ENCODE results near the gene COMMD7. TPM values are rescaled to one million over a fixed set of nuclear protein-coding genes. Genes with fewer than 3 reads are reported as not detected.

The COMMD7 gene
- polyA plus RNA-seq, 1 donor from 2014 or later: 35.6 TPM

DNA sequence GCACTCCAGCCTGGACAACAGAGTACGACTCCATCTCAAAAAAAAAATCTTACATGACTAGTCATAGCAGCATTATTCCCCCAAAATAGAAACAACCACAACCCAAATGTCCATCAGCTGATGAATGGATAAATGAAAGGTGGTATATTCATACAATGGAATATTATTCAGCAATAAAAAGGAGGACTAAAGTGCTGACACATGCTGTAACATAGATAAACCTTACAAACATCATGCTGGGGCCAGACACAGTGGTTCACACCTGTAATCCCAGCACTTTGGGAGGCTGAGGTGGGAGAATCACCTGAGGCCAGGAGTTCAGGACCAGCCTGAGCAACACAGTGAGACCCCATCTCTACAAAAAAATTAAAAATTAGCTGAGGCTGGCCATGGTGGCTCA lies 86.4 kb downstream of the COMMD7 start:
- Histone ChIP-seq H3K27me3 (ENCODE audit: insufficient read depth, low read depth, low read length) (no peaks in the 10 kb centered on the region), H3K4me2 (ENCODE audit: low read length) (no peak overlapping the region), H3K36me3 (ENCODE audit: insufficient read depth, low read length) (no peaks in the 10 kb centered on the region), H3K4me3 (ENCODE audit: low read length) (no peak overlapping the region), H3K79me2 (replicated peaks; ENCODE audit: insufficient read depth, low read length) (no peaks in the 10 kb centered on the region), H2AFZ (ENCODE audit: low read depth, low read length) (no peak overlapping the region), H3K9me2 (ENCODE audit: insufficient read depth, low read length) (no peaks in the 10 kb centered on the region), H3F3A (ENCODE audit: insufficient read depth, low read length, poor library complexity, severe bottlenecking) (no peaks in the 10 kb centered on the region), H3K9me3 (ENCODE audit: low read length) (no peaks in the 10 kb centered on the region), H3K27ac (ENCODE audit: low read length) (no peak overlapping the region), H4K20me1 (ENCODE audit: insufficient read depth) (no peaks in the 10 kb centered on the region), H3K9ac (ENCODE audit: low read length) (no peak overlapping the region)
- TF ChIP-seq POLR2AphosphoS5 (IDR thresholded peaks at IDR 0.05): no peak
- TF ChIP-seq EZH2 (IDR thresholded peaks at IDR 0.05; ENCODE audit: borderline replicate concordance, insufficient read depth, low read length, poor library complexity, severe bottlenecking): no peak

DNA sequence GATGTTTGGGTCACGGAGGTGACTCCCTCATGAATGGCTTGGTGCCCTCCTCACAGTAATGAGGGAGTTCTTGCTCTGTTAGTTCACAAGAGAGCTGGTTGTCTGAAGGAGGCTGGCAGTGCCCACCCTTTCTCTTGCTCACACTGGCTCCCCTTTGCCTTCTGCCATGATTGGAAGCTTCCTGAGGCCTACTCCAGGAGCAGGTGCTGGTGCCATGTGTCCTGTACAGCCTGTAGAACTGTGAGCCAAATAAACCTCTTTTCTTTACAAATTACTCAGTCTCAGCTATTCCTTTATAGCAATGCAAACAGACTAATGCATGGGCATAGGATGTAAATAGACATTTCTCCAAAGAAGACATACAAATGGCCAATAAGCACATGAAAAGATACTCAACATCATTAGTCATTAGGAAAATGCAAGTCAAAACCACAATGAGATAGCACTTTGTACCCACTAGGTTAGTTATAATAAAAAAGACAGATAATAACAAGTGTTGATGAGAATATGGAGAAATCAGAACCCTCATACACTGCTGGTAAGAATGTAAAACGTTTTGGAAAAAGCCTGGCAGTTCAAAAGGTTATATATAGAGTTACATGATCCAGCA lies 87.3 kb downstream of the COMMD7 start:
- Histone ChIP-seq H3K36me3 (ENCODE audit: insufficient read depth, low read length) (no peaks in the 10 kb centered on the region), H3K79me2 (replicated peaks; ENCODE audit: insufficient read depth, low read length) (no peaks in the 10 kb centered on the region), H3F3A (ENCODE audit: insufficient read depth, low read length, poor library complexity, severe bottlenecking) (no peaks in the 10 kb centered on the region), H3K27me3 (ENCODE audit: insufficient read depth, low read depth, low read length) (no peaks in the 10 kb centered on the region), H3K9me3 (ENCODE audit: low read length) (no peaks in the 10 kb centered on the region), H2AFZ (ENCODE audit: low read depth, low read length) (no peak overlapping the region), H3K9ac (ENCODE audit: low read length) (no peak overlapping the region), H3K27ac (ENCODE audit: low read length) (no peak overlapping the region), H3K4me3 (ENCODE audit: low read length) (no peak overlapping the region), H3K9me2 (ENCODE audit: insufficient read depth, low read length) (no peaks in the 10 kb centered on the region), H3K4me2 (ENCODE audit: low read length) (no peak overlapping the region), H4K20me1 (ENCODE audit: insufficient read depth) (no peaks in the 10 kb centered on the region)
- no peak for TF ChIP-seq MXI1 (conservative IDR thresholded peaks at IDR 0.05; ENCODE audit: poor library complexity, severe bottlenecking)
- no peak for TF ChIP-seq CTCF (IDR thresholded peaks at IDR 0.05; ENCODE audit: poor library complexity, severe bottlenecking)
- no peak for TF ChIP-seq POLR2AphosphoS5 (IDR thresholded peaks at IDR 0.05)
- no peak for TF ChIP-seq SMC3 (conservative IDR thresholded peaks at IDR 0.05; ENCODE audit: poor library complexity)

DNA sequence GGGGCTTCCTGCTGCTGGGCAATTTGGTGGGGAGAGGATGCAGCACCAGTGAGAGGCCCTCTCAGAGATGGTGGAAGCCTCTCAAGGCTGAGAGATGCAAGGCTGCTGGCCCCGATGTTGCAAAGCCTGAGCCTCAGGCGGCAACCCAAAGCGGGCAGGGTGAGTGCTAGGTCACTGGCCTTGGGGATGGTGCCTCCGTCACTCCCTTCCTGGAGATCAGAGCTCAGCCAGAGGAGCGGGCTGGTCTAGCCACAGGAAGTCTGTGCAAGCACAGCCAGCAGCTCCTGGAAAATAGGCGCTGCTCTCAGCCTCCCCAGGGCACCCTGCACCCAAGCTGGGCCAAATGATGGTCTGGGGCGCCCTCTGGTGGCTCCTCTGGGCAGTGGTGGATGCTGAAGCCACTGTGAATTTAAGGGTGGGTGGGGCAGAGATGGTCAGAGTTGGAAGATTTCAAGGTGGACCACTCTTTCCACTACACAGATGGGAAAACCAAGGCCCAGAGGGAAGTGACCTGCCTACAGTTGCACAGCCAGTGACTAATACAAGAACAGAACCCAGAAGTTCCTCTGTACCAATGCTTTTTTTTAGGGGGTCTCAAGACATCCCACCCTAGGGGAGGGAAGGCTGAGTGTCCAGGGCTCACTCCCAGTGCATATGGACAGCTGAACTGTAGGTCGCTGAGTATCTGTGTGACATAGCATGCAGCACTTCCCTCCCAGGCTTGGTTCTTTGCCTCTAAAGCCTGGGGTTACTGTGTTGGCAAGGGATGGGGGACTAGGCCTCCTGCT lies 90.3 kb downstream of the COMMD7 start:
- no peaks in the 10 kb centered on the region for H3K27me3 ChIP-seq (ENCODE audit: insufficient read depth, low read depth, low read length)
- H3K4me2 ChIP-seq (ENCODE audit: low read length): no peak overlapping the region
- peak overlapping the region; percentile 21 for H3K9ac ChIP-seq (ENCODE audit: low read length)
- H3K79me2 ChIP-seq (replicated peaks; ENCODE audit: insufficient read depth, low read length): no peaks in the 10 kb centered on the region
- H3K27ac ChIP-seq (ENCODE audit: low read length): no peak overlapping the region
- H3K9me2 ChIP-seq (ENCODE audit: insufficient read depth, low read length): no peaks in the 10 kb centered on the region
- H3K9me3 ChIP-seq (ENCODE audit: low read length): no peaks in the 10 kb centered on the region
- TF ChIP-seq EZH2 (IDR thresholded peaks at IDR 0.05; ENCODE audit: borderline replicate concordance, insufficient read depth, low read length, poor library complexity, severe bottlenecking): no peak
- peak; percentile 27 for TF ChIP-seq MXI1 (conservative IDR thresholded peaks at IDR 0.05; ENCODE audit: poor library complexity, severe bottlenecking)
- no peak for TF ChIP-seq TAF1 (IDR thresholded peaks at IDR 0.05; ENCODE audit: low read depth)
- peak; percentile 29 for TF ChIP-seq EP300 (conservative IDR thresholded peaks at IDR 0.05; ENCODE audit: poor library complexity, severe bottlenecking)
- TF ChIP-seq SMC3 (conservative IDR thresholded peaks at IDR 0.05; ENCODE audit: poor library complexity): peak; percentile 100
- TF ChIP-seq POLR2AphosphoS5 (IDR thresholded peaks at IDR 0.05): no peak
- TF ChIP-seq CTCF (IDR thresholded peaks at IDR 0.05; ENCODE audit: poor library complexity, severe bottlenecking): peak; percentile 98
- peak; percentile 100 for TF ChIP-seq RAD21 (conservative IDR thresholded peaks at IDR 0.05)
- TF ChIP-seq REST (IDR thresholded peaks at IDR 0.05; ENCODE audit: borderline replicate concordance): no peak
- H3F3A ChIP-seq (ENCODE audit: insufficient read depth, low read length, poor library complexity, severe bottlenecking): no peaks in the 10 kb centered on the region
- H3K4me3 ChIP-seq (ENCODE audit: low read length): no peak overlapping the region
- H2AFZ ChIP-seq (ENCODE audit: low read depth, low read length): no peak overlapping the region
- no peaks in the 10 kb centered on the region for H3K36me3 ChIP-seq (ENCODE audit: insufficient read depth, low read length)
- no peaks in the 10 kb centered on the region for H4K20me1 ChIP-seq (ENCODE audit: insufficient read depth)

Data from neural cell (in vitro differentiated cells).